ENCODE data around the gene KRTAP10-12. TPM values are rescaled to one million over a fixed set of nuclear protein-coding genes. Genes with fewer than 3 reads are reported as not detected.

Gene KRTAP10-12
- total RNA-seq, 2 donors from 2014 or later: not detected

DNA sequence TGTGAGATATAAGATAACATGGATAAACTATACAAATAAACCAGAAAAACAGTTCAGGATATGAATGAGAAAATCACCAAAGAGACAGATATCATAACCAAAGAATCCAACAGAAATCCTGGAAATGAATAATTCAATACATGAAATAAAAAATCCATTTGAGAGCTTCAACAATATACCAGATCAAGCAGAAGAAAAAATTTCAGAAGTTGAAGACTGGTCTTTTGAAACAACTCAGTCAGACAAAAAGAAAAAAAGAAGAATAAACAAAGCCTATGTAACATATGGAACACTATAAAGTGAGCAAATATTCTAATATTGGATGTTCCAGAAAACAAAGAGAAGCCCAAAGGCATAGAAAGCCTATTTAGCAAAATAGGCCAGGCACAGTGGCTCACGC is 25.1 kb upstream of the KRTAP10-12 start:
- H3K27ac Mint-ChIP-seq: no peak overlapping the region
- H3K27me3 Mint-ChIP-seq (ENCODE audit: insufficient read depth): peaks cover 11% of the 10 kb centered on the region
- TF ChIP-seq, protein P1, sequence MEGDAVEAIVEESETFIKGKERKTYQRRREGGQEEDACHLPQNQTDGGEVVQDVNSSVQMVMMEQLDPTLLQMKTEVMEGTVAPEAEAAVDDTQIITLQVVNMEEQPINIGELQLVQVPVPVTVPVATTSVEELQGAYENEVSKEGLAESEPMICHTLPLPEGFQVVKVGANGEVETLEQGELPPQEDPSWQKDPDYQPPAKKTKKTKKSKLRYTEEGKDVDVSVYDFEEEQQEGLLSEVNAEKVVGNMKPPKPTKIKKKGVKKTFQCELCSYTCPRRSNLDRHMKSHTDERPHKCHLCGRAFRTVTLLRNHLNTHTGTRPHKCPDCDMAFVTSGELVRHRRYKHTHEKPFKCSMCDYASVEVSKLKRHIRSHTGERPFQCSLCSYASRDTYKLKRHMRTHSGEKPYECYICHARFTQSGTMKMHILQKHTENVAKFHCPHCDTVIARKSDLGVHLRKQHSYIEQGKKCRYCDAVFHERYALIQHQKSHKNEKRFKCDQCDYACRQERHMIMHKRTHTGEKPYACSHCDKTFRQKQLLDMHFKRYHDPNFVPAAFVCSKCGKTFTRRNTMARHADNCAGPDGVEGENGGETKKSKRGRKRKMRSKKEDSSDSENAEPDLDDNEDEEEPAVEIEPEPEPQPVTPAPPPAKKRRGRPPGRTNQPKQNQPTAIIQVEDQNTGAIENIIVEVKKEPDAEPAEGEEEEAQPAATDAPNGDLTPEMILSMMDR (conservative IDR thresholded peaks at IDR 0.05): no peak
- 91% methylated on average over 1 of the region's 1 CpG; no CpG with 5 or more reads in 1 of the 2 experiments for WGBS, 2 experiments (ENCODE audit: insufficient coverage in 1 of 2, insufficient read length in 1 of 2)
- peaks cover 59% of the 10 kb centered on the region for H3K9me3 Mint-ChIP-seq
- no peaks in the 10 kb centered on the region for H3K4me1 Mint-ChIP-seq
- peaks cover 3% of the 10 kb centered on the region for H3K36me3 Mint-ChIP-seq (ENCODE audit: low read depth)
- no peak overlapping the region for H3K4me3 Mint-ChIP-seq
- Histone ChIP-seq H3K4me1 (ENCODE audit: control insufficient read depth, insufficient read depth, low read length) (no peaks in the 10 kb centered on the region), H3K9ac (ENCODE audit: extremely low read depth, low read length, poor library complexity, severe bottlenecking) (no peak overlapping the region), H3K36me3 (ENCODE audit: control insufficient read depth, insufficient read depth, low read length) (no peaks in the 10 kb centered on the region), H3K27me3 (ENCODE audit: control insufficient read depth, insufficient read depth, low read length, poor library complexity, severe bottlenecking) (no peaks in the 10 kb centered on the region), H3K9me3 (ENCODE audit: control insufficient read depth, low read length) (peaks cover 50% of the 10 kb centered on the region), H3K27ac (ENCODE audit: low read depth, low read length) (no peak overlapping the region), H3K4me3 (ENCODE audit: low read length) (no peak overlapping the region)
- DNase-seq: no peak

GRCh38 chr21:44677881-44678280 is 19.1 kb upstream of the KRTAP10-12 start:
- Mint-ChIP-seq H3K4me3 (no peak overlapping the region), H3K27ac (no peak overlapping the region), H3K36me3 (ENCODE audit: low read depth) (peaks cover under 1% of the 10 kb centered on the region), H3K9me3 (peaks cover 9% of the 10 kb centered on the region), H3K4me1 (no peaks in the 10 kb centered on the region), H3K27me3 (ENCODE audit: insufficient read depth) (peaks cover 24% of the 10 kb centered on the region)
- DNase-seq: no peak
- Histone ChIP-seq H3K36me3 (ENCODE audit: control insufficient read depth, insufficient read depth, low read length) (no peaks in the 10 kb centered on the region), H3K4me3 (ENCODE audit: low read length) (no peak overlapping the region), H3K4me1 (ENCODE audit: control insufficient read depth, insufficient read depth, low read length) (no peaks in the 10 kb centered on the region), H3K27ac (ENCODE audit: low read depth, low read length) (no peak overlapping the region), H3K27me3 (ENCODE audit: control insufficient read depth, insufficient read depth, low read length, poor library complexity, severe bottlenecking) (no peaks in the 10 kb centered on the region), H3K9ac (ENCODE audit: extremely low read depth, low read length, poor library complexity, severe bottlenecking) (no peak overlapping the region), H3K9me3 (ENCODE audit: control insufficient read depth, low read length) (peaks cover 10% of the 10 kb centered on the region)
- WGBS, 2 experiments (ENCODE audit: insufficient coverage in 1 of 2, insufficient read length in 1 of 2): 96 to 97% methylated on average over 10 to 13 of the region's 13 CpGs
- TF ChIP-seq, protein P1 (conservative IDR thresholded peaks at IDR 0.05): no peak

- no peak overlapping the region for H3K4me3 Mint-ChIP-seq
- no peak overlapping the region for H3K9ac ChIP-seq (ENCODE audit: extremely low read depth, low read length, poor library complexity, severe bottlenecking)
- no peaks in the 10 kb centered on the region for H3K36me3 Mint-ChIP-seq (ENCODE audit: low read depth)
- no peak overlapping the region for H3K4me3 ChIP-seq (ENCODE audit: low read length)
- H3K27me3 Mint-ChIP-seq (ENCODE audit: insufficient read depth): peaks cover 41% of the 10 kb centered on the region
- H3K4me1 ChIP-seq (ENCODE audit: control insufficient read depth, insufficient read depth, low read length): no peaks in the 10 kb centered on the region
- peaks cover 8% of the 10 kb centered on the region for H3K4me1 Mint-ChIP-seq
- no peak overlapping the region for H3K27ac Mint-ChIP-seq
- H3K27me3 ChIP-seq (ENCODE audit: control insufficient read depth, insufficient read depth, low read length, poor library complexity, severe bottlenecking): no peaks in the 10 kb centered on the region
- no peaks in the 10 kb centered on the region for H3K36me3 ChIP-seq (ENCODE audit: control insufficient read depth, insufficient read depth, low read length)
- H3K27ac ChIP-seq (ENCODE audit: low read depth, low read length): no peak overlapping the region
- WGBS, 2 experiments (ENCODE audit: insufficient coverage in 1 of 2, insufficient read length in 1 of 2): 79 to 86% methylated on average over 6 to 11 of the region's 11 CpGs
- TF ChIP-seq, protein P1 (conservative IDR thresholded peaks at IDR 0.05): no peak
- H3K9me3 ChIP-seq (ENCODE audit: control insufficient read depth, low read length): no peaks in the 10 kb centered on the region
- DNase-seq: no peak
- H3K9me3 Mint-ChIP-seq: no peaks in the 10 kb centered on the region
Measured at GRCh38 chr21:44681152-44681551, 15.8 kb upstream of the KRTAP10-12 start.
